Measurements from ENCODE around the gene FLOT1. TPM values are rescaled to one million over a fixed set of nuclear protein-coding genes. Genes with fewer than 3 reads are reported as not detected.

FLOT1 gene
- total and polyA plus RNA-seq, 2 of the 13 experiments (the other 11 are each of a cell fraction or from before 2014, with no cell fraction given) = 82.3 to 130 TPM

GRCh38 chr6:30769088-30769852 lies 26.8 kb upstream of the FLOT1 start (continued):
- TF ChIP-seq SETDB1 (CRISPR knock-in tag; IDR thresholded peaks at IDR 0.05; ENCODE audit: borderline replicate concordance) (no peak), ZNF83 (CRISPR knock-in tag; IDR thresholded peaks at IDR 0.05; ENCODE audit: borderline replicate concordance) (no peak), NAIF1 (CRISPR knock-in tag; IDR thresholded peaks at IDR 0.05; ENCODE audit: borderline replicate concordance) (peak; percentile 91; the same call in 1 of the 2 replicates), ZNF577 (CRISPR knock-in tag; IDR thresholded peaks at IDR 0.05; ENCODE audit: borderline replicate concordance, low read depth) (no peak), ZC3H4 (CRISPR knock-in tag; IDR thresholded peaks at IDR 0.05; ENCODE audit: borderline replicate concordance) (peak; percentile 14; the same call in 1 of the 2 replicates), ZNF556 (CRISPR knock-in tag; IDR thresholded peaks at IDR 0.05; ENCODE audit: borderline replicate concordance) (no peak), GPN1 (CRISPR knock-in tag; IDR thresholded peaks at IDR 0.05; ENCODE audit: borderline replicate concordance) (no peak), PBX2 (CRISPR knock-in tag; IDR thresholded peaks at IDR 0.05) (no peak), GABPB1 (CRISPR knock-in tag; IDR thresholded peaks at IDR 0.05) (peak; percentile 73), PAXIP1 (CRISPR knock-in tag; conservative IDR thresholded peaks at IDR 0.05) (peak; percentile 94), ZSCAN5A (CRISPR knock-in tag; IDR thresholded peaks at IDR 0.05; ENCODE audit: borderline replicate concordance) (0 out of 2 replicates have a peak, but pooled peaks have one; percentile 14), KLF16 (CRISPR knock-in tag; IDR thresholded peaks at IDR 0.05) (peak in 1 of 2 experiments; percentile 64; a peak in 1 of 4 replicates), SKI (IDR thresholded peaks at IDR 0.05; ENCODE audit: partially characterized antibody) (peak; percentile 45), AKAP8 (CRISPR knock-in tag; IDR thresholded peaks at IDR 0.05) (0 out of 2 replicates have a peak, but pooled peaks have one; percentile 64), PBX3 (CRISPR knock-in tag; IDR thresholded peaks at IDR 0.05; ENCODE audit: borderline replicate concordance) (no peak), TRAFD1 (CRISPR knock-in tag; IDR thresholded peaks at IDR 0.05; ENCODE audit: borderline replicate concordance) (no peak; the same call in none of the 2 replicates), DR1 (CRISPR knock-in tag; IDR thresholded peaks at IDR 0.05) (no peak), SP5 (CRISPR knock-in tag; IDR thresholded peaks at IDR 0.05; ENCODE audit: borderline replicate concordance, low read depth) (peak; percentile 89), ZNF326 (CRISPR knock-in tag; IDR thresholded peaks at IDR 0.05; ENCODE audit: borderline replicate concordance) (no peak)
